Panc1 (cell line): ENCODE data around the gene INPP5A. TPM values are rescaled to one million over a fixed set of nuclear protein-coding genes. Genes with fewer than 3 reads are reported as not detected.

Experiments
- ATAC-seq: fragments of 200-7000 bp; cut with Tn5 transposase; 2 replicates; pipeline ENCODE4 v1.9.1; 2020; ENCODE audit warnings: mild to moderate bottlenecking, moderate library complexity
- BruUV-seq: library from RNA; stranded (reverse); fragments of 400-500 nt; replicated peaks from 2 replicates; lab custom pipeline; 2021; lab: Mats Ljungman, UMichigan
- CTCF ChIA-PET: fragments of 300-600 bp; sonication (Branson Sonifier 250); formaldehyde crosslinking; loops from one replicate; lab custom pipeline; 2022; ENCODE audit warnings: antibody characterized with exemption; lab: Charles Lee
- POLR2A ChIA-PET: fragments of 300-600 bp; sonication (Branson Sonifier 250); formaldehyde crosslinking; loops from one replicate; lab custom pipeline; 2022; ENCODE audit warnings: antibody characterized with exemption; lab: Charles Lee
- DNase-seq: peaks from one replicate; pipeline ENCODE4 v3.0.0-alpha.2; 2010; ENCODE audit warnings: low read depth, low spot score
- H3K27ac ChIP-seq: 2 replicates; pipeline ENCODE4 v1.5.1; 2011; ENCODE audit warnings: mild to moderate bottlenecking, low read length, inconsistent platforms
- H3K27me3 ChIP-seq: fragments of 200-500 bp; sonication (Bioruptor generic); 2 replicates; pipeline ENCODE4 v1.6.0; 2014; ENCODE audit warnings: low read length, inconsistent platforms; ENCODE audit not compliant: control insufficient read depth, insufficient read depth
- H3K36me3 ChIP-seq: fragments of 200-500 bp; sonication (Bioruptor generic); 2 replicates; pipeline ENCODE4 v1.5.1; 2014; ENCODE audit warnings: inconsistent platforms, mild to moderate bottlenecking, low read length, moderate library complexity; ENCODE audit not compliant: control insufficient read depth, insufficient read depth
- H3K4me1 ChIP-seq: 2 replicates; pipeline ENCODE4 v1.5.1; 2011; ENCODE audit warnings: inconsistent platforms, mild to moderate bottlenecking, low read length, moderate library complexity; ENCODE audit not compliant: control insufficient read depth, insufficient read depth
- H3K4me3 ChIP-seq, 2 experiments: 2 replicates each; pipeline ENCODE4 v1.5.1; 2011 to 2012; ENCODE audit warnings: low read depth in 2 of 2, low read length in 2 of 2, mild to moderate bottlenecking in 2 of 2, inconsistent platforms in 1 of 2, moderate library complexity in 1 of 2
- H3K9me3 ChIP-seq: fragments of 200-500 bp; sonication (Bioruptor generic); 2 replicates; pipeline ENCODE4 v1.5.1; 2014; ENCODE audit warnings: low read depth, mild to moderate bottlenecking, inconsistent platforms, low read length, moderate library complexity; ENCODE audit not compliant: control insufficient read depth, insufficient read depth
- POLR2AphosphoS5 ChIP-seq: IDR thresholded peaks from 2 replicates; pipeline ENCODE4 v1.6.1; 2012; ENCODE audit warnings: mild to moderate bottlenecking, low read depth, low read length, moderate library complexity
- SIN3A ChIP-seq: IDR thresholded peaks from 2 replicates; pipeline ENCODE4 v1.6.1; 2012; ENCODE audit warnings: low read depth, mild to moderate bottlenecking, low read length, moderate library complexity, borderline replicate concordance; ENCODE audit not compliant: insufficient read depth
- TCF7L2 ChIP-seq: IDR thresholded peaks from 2 replicates; pipeline ENCODE4 v1.6.1; 2011; ENCODE audit warnings: mild to moderate bottlenecking, low read depth, low read length, inconsistent platforms
- in situ Hi-C: cut with HindIII; loops from 2 replicates; pipeline ENCODE4 v1.10.0; 2016; ENCODE audit warnings: low sequenced_read_pairs, low pct_unique_long_range_greater_than_20kb
- intact Hi-C: fragments of 100-400 bp; cut with micrococcal nuclease; formaldehyde crosslinking; loops from one replicate; pipeline ENCODE4 v1.10.0; 2022; ENCODE audit not compliant: unreplicated experiment
- total RNA-seq: library from RNA; stranded (reverse); gene quantifications from one replicate; pipeline ENCODE4 v1.2.1, GENCODE V29; 2021; ENCODE audit not compliant: unreplicated experiment
- TF ChIP-seq, protein P1 (sequence below): fragments of 450-650 bp; IDR thresholded peaks from 2 replicates; pipeline ENCODE4 v1.5.1; 2017; ENCODE audit warnings: mild to moderate bottlenecking
- TF ChIP-seq, protein P2 (sequence below), 2 experiments: IDR thresholded peaks; 2 replicates each; pipeline ENCODE4 v1.6.1; 2011 to 2012; ENCODE audit warnings: low read depth in 2 of 2, control low read depth in 1 of 2, low read length in 1 of 2, mild to moderate bottlenecking in 1 of 2, moderate library complexity in 1 of 2; ENCODE audit not compliant: insufficient read depth in 1 of 2

Gene INPP5A
- total RNA-seq, 1 experiment from 2014 or later: 60.0 TPM

DNA sequence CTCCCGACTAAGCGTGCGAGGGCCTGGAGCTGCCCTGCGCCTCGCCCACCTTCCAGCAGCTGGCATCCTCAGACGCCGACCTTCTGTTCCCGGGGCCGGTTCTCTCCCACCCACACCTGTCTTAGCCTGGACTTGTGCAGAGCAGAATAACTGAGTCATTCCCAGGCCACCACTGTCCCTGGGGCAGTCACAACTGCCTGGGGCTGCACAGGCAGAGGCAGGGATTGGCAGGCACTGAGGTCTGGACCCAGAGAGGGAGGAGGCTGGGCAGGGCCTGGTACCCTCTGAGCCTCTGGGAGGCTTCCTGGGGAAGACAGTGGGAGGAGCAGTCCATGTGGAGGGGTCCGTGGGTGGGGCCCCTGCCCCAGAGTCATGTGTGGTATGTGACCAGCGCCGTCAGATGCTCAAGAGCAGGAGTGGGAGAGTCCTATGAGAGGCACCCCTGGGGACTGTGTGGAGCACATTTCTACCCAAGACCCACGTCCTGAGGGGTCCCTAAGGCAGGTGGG is 174.1 kb downstream of the INPP5A start:
- ChIA-PET CTCF (no interaction called here), POLR2A (no interaction called here)
- BruUV-seq: no TSS peak
- Histone ChIP-seq H3K9me3 (no peaks in the 10 kb centered on the region), H3K27ac (no peak overlapping the region), H3K27me3 (no peaks in the 10 kb centered on the region), H3K4me1 (no peaks in the 10 kb centered on the region), H3K4me3 (no peak overlapping the region), H3K36me3 (no peaks in the 10 kb centered on the region; the same call in 1 of the 2 replicates)
- ATAC-seq (no peak), DNase-seq (no peak)
- in situ Hi-C loops (no loop called here), intact Hi-C loops (no loop called here)
- no peak for TF ChIP-seq SIN3A
- TF ChIP-seq POLR2AphosphoS5: no peak
- TF ChIP-seq, protein P1, sequence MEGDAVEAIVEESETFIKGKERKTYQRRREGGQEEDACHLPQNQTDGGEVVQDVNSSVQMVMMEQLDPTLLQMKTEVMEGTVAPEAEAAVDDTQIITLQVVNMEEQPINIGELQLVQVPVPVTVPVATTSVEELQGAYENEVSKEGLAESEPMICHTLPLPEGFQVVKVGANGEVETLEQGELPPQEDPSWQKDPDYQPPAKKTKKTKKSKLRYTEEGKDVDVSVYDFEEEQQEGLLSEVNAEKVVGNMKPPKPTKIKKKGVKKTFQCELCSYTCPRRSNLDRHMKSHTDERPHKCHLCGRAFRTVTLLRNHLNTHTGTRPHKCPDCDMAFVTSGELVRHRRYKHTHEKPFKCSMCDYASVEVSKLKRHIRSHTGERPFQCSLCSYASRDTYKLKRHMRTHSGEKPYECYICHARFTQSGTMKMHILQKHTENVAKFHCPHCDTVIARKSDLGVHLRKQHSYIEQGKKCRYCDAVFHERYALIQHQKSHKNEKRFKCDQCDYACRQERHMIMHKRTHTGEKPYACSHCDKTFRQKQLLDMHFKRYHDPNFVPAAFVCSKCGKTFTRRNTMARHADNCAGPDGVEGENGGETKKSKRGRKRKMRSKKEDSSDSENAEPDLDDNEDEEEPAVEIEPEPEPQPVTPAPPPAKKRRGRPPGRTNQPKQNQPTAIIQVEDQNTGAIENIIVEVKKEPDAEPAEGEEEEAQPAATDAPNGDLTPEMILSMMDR: no peak
- TF ChIP-seq TCF7L2: no peak
- TF ChIP-seq, protein P2, sequence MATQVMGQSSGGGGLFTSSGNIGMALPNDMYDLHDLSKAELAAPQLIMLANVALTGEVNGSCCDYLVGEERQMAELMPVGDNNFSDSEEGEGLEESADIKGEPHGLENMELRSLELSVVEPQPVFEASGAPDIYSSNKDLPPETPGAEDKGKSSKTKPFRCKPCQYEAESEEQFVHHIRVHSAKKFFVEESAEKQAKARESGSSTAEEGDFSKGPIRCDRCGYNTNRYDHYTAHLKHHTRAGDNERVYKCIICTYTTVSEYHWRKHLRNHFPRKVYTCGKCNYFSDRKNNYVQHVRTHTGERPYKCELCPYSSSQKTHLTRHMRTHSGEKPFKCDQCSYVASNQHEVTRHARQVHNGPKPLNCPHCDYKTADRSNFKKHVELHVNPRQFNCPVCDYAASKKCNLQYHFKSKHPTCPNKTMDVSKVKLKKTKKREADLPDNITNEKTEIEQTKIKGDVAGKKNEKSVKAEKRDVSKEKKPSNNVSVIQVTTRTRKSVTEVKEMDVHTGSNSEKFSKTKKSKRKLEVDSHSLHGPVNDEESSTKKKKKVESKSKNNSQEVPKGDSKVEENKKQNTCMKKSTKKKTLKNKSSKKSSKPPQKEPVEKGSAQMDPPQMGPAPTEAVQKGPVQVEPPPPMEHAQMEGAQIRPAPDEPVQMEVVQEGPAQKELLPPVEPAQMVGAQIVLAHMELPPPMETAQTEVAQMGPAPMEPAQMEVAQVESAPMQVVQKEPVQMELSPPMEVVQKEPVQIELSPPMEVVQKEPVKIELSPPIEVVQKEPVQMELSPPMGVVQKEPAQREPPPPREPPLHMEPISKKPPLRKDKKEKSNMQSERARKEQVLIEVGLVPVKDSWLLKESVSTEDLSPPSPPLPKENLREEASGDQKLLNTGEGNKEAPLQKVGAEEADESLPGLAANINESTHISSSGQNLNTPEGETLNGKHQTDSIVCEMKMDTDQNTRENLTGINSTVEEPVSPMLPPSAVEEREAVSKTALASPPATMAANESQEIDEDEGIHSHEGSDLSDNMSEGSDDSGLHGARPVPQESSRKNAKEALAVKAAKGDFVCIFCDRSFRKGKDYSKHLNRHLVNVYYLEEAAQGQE (IDR thresholded peaks at IDR 0.05; ENCODE audit: insufficient read depth in 1 of 2, low read depth in 2 of 2, low read length in 1 of 2): no peak

DNA sequence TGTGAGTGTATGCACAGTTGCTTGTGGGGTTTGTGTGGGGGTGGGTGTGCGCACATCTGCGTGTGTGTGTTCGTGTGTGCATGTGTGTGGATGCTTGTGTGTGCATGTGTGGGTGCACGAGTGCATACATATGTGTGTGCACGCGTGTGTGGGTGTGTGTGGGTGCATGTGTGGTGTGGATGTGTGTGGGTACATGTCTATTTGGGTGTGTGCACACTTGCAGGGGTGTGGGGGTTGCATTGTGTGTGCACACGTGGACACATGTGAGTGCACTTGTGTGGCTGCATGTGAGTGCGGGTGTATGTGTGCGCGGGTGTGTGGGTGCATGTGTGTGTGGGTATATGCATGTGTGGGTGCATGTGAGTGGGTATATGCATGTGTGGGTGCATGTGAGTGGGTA is 174.7 kb downstream of the INPP5A start:
- Histone ChIP-seq H3K27ac (no peak overlapping the region), H3K9me3 (no peaks in the 10 kb centered on the region), H3K4me3 (no peak overlapping the region), H3K4me1 (no peaks in the 10 kb centered on the region), H3K27me3 (no peaks in the 10 kb centered on the region), H3K36me3 (no peaks in the 10 kb centered on the region; the same call in 1 of the 2 replicates)
- TF ChIP-seq TCF7L2 (no peak), SIN3A (no peak), POLR2AphosphoS5 (no peak)
- TF ChIP-seq, protein P1: no peak
- TF ChIP-seq, protein P2 (IDR thresholded peaks at IDR 0.05; ENCODE audit: insufficient read depth in 1 of 2, low read depth in 2 of 2, low read length in 1 of 2): no peak
- ATAC-seq (no peak), DNase-seq (no peak)
- ChIA-PET POLR2A (no interaction called here), CTCF (no interaction called here)
- in situ Hi-C loops (no loop called here), intact Hi-C loops (no loop called here)
- BruUV-seq: no TSS peak
